ENCODE results near the gene KPNA2. TPM values are rescaled to one million over a fixed set of nuclear protein-coding genes. Genes with fewer than 3 reads are reported as not detected.

Gene KPNA2
- 10 to 100 TPM in 2 of 6 donors, 1 to 10 TPM in 4; 3.3 to 10.5 (median 5.7) TPM for total RNA-seq
- 1 to 10 TPM; 4.4 to 7.4 TPM for polyA plus RNA-seq

DNA sequence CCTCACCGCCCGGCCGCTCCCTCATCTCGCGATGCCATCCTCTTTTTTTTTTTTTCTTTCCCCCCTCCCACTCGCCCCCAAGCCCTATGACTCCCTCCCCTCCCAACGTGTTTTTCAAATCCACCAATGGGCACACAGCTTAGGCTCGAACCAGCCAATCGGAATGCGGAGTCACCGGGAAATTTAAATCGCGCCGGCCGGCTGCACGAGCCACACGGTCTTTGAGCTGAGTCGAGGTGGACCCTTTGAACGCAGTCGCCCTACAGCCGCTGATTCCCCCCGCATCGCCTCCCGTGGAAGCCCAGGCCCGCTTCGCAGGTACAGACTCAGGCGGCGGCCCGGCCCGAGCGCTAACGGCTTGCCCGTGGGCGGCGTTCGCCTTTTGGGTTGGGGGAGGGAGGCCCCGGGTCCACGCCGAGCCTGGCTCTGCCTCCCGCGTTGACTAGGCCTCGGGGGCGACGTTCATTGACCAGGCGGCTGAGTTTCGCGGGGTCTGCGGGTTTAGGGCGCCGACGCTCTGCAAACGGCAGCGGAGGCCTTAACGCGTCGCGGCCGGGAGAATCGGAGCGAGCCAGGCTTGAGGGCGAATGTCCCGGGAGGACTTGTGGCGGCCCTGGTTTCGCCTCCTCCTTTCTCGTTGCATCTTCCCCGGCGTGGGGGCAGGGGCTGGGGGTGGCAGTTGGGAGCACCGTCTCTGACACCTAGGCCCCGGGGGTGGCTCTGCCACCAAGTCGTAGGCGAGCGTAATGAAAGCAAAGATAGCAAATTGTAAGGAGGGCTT, at the start of gene KPNA2:
KPNA2 (plus strand) TSS at position 213 of the 781 bp plus-strand sequence. CDS start 1,398 bp downstream, outside the sequence.
- no peaks in the 10 kb centered on the region for H3K27me3 ChIP-seq
- FAIRE-seq (no peak), DNase-seq (peak; percentile 87 to 95 (median 92)), ATAC-seq (peak; percentile 94 to 98 (median 96))
- no peaks in the 10 kb centered on the region for H3K36me3 ChIP-seq
- H3K4me3 ChIP-seq = peak within 1 kb of the TSS; percentile 62 to 93 (median 87)
- TF ChIP-seq, protein P1, sequence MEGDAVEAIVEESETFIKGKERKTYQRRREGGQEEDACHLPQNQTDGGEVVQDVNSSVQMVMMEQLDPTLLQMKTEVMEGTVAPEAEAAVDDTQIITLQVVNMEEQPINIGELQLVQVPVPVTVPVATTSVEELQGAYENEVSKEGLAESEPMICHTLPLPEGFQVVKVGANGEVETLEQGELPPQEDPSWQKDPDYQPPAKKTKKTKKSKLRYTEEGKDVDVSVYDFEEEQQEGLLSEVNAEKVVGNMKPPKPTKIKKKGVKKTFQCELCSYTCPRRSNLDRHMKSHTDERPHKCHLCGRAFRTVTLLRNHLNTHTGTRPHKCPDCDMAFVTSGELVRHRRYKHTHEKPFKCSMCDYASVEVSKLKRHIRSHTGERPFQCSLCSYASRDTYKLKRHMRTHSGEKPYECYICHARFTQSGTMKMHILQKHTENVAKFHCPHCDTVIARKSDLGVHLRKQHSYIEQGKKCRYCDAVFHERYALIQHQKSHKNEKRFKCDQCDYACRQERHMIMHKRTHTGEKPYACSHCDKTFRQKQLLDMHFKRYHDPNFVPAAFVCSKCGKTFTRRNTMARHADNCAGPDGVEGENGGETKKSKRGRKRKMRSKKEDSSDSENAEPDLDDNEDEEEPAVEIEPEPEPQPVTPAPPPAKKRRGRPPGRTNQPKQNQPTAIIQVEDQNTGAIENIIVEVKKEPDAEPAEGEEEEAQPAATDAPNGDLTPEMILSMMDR (IDR thresholded peaks at IDR 0.05) = no peak
- peaks cover 0 to 8% (median 4%) of the 10 kb centered on the region in 3 donors for H3K4me1 ChIP-seq
- intact Hi-C loops (cut with DNase I) = loop anchor here in 1 of 3 donors (10.0 kb wide), 1 partner anchor 71 kb away; no protein-coding TSS in a partner anchor
- 0% methylated on average over 63 to 70 of the region's 72 CpGs for WGBS, 2 donors
- H3K9me3 ChIP-seq = no peaks in the 10 kb centered on the region
- peak within 1 kb of the TSS; percentile 2 to 58 (median 30) for H3K27ac ChIP-seq

DNA sequence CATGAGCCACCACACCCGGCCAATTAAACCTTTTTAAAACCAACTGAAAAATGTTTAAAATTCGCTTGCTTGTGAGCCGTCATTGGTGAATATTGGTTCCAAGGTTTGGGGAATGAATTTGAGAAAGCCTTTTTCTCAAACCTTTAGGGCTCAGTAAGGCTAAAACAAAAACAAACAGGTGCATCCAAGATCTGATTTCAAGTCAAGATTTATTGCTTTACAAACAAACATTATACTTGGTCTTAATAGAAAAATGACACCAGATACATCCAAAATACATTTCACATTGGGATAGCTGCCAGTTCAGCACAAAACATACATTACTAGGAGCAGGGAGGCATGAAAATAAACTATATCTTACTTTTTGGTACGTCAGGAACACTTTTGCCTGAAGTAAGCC, 44.6 kb upstream of the KPNA2 start:
- WGBS, 2 donors = 95 to 98% methylated on average over 4 of the region's 4 CpGs

DNA sequence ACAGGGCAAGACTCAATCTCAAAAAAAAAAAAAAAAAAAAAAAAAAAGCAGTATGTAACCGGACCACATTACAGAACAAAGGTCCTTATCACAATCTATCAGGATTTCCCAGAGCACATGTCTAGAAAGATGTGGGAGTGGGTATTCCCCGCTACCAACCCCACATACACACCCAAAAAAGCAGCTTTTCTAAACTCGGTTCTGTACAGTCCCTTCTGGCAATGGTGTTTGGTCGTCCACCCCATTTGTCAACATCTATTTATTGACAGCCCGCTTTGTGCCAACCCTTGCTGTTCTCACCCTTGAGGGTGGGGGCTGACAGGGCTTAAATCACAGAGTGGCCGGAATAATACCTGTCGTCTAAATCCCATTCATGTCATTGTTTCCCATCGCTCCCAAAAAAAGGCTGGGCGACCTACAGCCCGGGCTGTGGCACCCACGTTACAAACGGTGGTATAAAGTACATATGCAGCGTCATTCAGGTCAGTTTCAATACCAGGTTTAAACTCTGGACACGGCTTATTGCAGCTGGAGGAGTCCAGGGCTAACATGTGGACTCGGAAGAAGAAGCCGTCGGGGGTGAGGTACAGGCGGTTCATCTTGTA, 42.9 kb upstream of the KPNA2 start:
- H3K9me3 ChIP-seq = no peaks in the 10 kb centered on the region
- TF ChIP-seq, protein P1 (IDR thresholded peaks at IDR 0.05) = no peak
- no peak for FAIRE-seq
- no peaks in the 10 kb centered on the region for H3K36me3 ChIP-seq
- H3K27me3 ChIP-seq = no peaks in the 10 kb centered on the region
- H3K4me3 ChIP-seq = peak overlapping the region; percentile 35 to 70 (median 60)
- H3K27ac ChIP-seq = peak overlapping the region; percentile 89 to 95 (median 92)
- peak in 1 of 6 donors; percentile 33 for DNase-seq
- peak; percentile 3 to 60 (median 46) for ATAC-seq
- intact Hi-C loops (cut with DNase I) = no loop called here
- WGBS, 2 donors = 4 to 5% methylated on average over 18 of the region's 18 CpGs
- peaks cover 7 to 9% (median 8%) of the 10 kb centered on the region in 3 donors for H3K4me1 ChIP-seq

More for the DNA sequence above, 44.6 kb upstream of the KPNA2 start:
- H3K36me3 ChIP-seq = no peaks in the 10 kb centered on the region
- intact Hi-C loops (cut with DNase I) = no loop called here
- H3K4me3 ChIP-seq = no peak overlapping the region
- FAIRE-seq (no peak), ATAC-seq (no peak), DNase-seq (no peak)
- TF ChIP-seq, protein P1 (IDR thresholded peaks at IDR 0.05) = no peak
- peaks cover 7 to 9% (median 8%) of the 10 kb centered on the region in 3 donors for H3K4me1 ChIP-seq
- H3K27me3 ChIP-seq = no peaks in the 10 kb centered on the region
- no peak overlapping the region for H3K27ac ChIP-seq
- no peaks in the 10 kb centered on the region for H3K9me3 ChIP-seq

DNA sequence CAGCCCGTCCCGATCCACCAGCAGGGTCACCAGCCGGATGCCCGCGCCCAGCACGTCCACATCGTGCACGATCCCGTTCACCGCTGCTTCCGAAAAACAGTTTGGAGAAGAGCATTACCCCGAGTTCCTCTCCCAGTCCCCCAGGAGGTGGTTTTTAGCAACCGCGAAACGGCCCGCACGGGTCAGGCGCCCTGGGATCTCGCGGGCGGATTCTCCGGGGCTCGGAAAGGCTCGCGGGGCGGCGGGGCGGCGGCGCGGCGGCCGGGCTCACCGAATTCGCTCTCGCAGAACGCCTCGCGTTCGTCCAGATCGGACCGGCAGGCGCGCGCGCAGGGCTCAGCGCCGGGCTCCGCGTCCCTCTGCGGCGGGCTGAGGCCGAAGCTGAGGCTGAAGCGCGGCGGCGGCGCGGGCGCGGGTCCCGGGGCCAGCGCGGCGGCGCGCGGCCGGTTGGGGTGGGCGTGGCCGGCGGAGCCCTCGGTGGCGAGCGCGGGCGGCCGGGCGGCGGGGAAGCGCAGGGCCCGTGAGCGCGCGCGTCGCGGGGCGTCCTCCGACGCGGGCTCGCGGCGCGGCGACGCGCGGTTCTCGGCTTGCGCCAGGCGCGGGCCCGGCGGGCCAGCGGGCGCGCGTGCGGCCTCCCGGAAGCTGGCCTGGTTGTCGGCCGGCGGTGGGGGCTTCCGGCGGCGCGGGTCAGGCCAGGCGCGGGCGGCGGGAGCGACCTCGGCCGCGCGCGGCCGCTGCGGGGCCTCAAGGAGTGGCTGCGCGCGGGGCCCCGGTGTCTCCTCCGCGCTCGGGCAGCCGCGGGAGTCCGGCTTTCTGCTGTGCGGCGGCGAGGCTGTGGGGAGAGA, 42.2 kb upstream of the KPNA2 start:
- TF ChIP-seq, protein P1 (IDR thresholded peaks at IDR 0.05) = no peak
- Histone ChIP-seq H3K27me3 (no peaks in the 10 kb centered on the region), H3K27ac (peak overlapping the region; percentile 89 to 95 (median 92)), H3K4me3 (peak overlapping the region; percentile 35 to 70 (median 60)), H3K4me1 (peaks cover 7 to 9% (median 8%) of the 10 kb centered on the region in 3 donors), H3K9me3 (no peaks in the 10 kb centered on the region), H3K36me3 (no peaks in the 10 kb centered on the region)
- DNase-seq = peak; percentile 80 to 93 (median 86)
- intact Hi-C loops (cut with DNase I) = no loop called here
- WGBS, 2 donors = 0% methylated on average over 68 to 144 of the region's 144 CpGs
- peak; percentile 76 to 83 (median 78) for ATAC-seq
- no peak for FAIRE-seq

Data from pancreas (tissue), 10 donors.